ENCODE results near the gene RNF182.

DNA sequence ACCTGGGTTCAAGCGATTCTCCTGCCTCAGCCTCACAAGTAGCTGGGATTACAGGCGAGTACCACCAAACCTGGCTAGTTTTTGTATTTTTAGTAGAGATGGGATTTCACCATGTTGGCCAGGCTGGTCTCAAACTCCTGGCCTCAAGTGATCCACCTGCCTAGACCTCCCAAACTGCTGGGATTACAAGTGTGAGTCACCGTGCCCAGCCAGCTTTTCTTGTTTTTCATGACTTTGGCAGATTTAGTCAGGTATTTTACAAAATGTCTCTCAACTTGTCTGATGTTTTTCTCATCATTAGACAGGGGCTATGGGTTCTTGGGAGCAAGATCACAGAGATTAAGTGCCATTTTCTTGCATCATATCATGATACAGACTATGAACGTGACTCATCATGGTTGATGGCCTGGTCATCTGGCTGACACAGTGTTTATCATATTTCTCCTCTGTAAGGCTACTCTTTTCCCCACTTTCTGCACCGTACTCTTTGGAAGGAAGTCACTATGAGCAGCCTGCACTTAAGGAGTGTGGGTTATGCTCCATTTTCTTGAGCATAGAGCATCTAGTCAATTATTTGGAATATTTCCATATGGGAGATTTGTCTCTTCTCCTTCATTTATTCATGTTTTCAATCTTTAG lies 67.8 kb downstream of the RNF182 start:
- TF ChIP-seq POLR2AphosphoS5 (IDR thresholded peaks at IDR 0.05; ENCODE audit: low read depth, low read length) = no peak
- TF ChIP-seq SIN3A (IDR thresholded peaks at IDR 0.05; ENCODE audit: borderline replicate concordance, insufficient read depth, low read length) = no peak
- TF ChIP-seq, protein P1, sequence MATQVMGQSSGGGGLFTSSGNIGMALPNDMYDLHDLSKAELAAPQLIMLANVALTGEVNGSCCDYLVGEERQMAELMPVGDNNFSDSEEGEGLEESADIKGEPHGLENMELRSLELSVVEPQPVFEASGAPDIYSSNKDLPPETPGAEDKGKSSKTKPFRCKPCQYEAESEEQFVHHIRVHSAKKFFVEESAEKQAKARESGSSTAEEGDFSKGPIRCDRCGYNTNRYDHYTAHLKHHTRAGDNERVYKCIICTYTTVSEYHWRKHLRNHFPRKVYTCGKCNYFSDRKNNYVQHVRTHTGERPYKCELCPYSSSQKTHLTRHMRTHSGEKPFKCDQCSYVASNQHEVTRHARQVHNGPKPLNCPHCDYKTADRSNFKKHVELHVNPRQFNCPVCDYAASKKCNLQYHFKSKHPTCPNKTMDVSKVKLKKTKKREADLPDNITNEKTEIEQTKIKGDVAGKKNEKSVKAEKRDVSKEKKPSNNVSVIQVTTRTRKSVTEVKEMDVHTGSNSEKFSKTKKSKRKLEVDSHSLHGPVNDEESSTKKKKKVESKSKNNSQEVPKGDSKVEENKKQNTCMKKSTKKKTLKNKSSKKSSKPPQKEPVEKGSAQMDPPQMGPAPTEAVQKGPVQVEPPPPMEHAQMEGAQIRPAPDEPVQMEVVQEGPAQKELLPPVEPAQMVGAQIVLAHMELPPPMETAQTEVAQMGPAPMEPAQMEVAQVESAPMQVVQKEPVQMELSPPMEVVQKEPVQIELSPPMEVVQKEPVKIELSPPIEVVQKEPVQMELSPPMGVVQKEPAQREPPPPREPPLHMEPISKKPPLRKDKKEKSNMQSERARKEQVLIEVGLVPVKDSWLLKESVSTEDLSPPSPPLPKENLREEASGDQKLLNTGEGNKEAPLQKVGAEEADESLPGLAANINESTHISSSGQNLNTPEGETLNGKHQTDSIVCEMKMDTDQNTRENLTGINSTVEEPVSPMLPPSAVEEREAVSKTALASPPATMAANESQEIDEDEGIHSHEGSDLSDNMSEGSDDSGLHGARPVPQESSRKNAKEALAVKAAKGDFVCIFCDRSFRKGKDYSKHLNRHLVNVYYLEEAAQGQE (IDR thresholded peaks at IDR 0.05; ENCODE audit: insufficient read depth in 1 of 2, low read depth in 2 of 2, low read length in 2 of 2) = no peak
